ENCODE data around the gene CABP4.
A peak's percentile ranks its signal among the peaks of the same experiment; 100 is the strongest.

CABP4 gene

DNA sequence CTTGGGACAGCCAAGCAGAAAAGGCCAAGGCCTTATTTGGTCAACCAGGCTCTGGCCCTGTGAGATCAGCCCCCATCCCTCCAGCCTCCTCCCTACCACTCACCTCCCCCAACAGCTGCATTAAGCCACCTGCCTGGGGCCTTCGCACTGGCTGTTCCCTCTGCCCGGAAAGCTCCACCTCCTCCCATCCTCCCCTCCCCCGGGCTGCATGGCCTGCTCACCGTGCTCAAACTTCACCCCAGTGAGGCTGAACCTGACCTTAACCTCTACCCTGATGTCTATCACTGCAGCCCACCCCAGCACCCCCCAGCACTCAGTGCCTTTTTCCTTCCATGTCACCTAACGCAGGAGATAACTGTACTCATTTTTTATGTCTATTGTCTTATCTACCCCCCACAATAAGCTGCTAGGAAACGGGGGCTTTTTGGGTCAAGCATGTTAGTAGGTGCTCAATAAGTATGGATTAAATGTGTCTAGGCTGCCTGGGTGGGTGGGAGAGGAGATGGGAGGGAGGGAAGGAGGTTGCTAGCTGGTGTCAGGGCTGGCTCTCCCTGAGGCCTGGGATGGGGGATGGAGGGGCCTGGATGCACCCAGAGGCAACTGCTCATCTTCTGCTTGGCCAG is 18.6 kb upstream of the CABP4 start:
- peak; percentile 93 for DNase-seq

GRCh38 chr11:67437082-67437808 is 17.9 kb upstream of the CABP4 start, which contains the start of gene PTPRCAP:
Gene PTPRCAP (minus strand): TSS chr11:67437682. CDS start chr11:67437619, 63 bp downstream.
- peak; percentile 86 for DNase-seq

DNA sequence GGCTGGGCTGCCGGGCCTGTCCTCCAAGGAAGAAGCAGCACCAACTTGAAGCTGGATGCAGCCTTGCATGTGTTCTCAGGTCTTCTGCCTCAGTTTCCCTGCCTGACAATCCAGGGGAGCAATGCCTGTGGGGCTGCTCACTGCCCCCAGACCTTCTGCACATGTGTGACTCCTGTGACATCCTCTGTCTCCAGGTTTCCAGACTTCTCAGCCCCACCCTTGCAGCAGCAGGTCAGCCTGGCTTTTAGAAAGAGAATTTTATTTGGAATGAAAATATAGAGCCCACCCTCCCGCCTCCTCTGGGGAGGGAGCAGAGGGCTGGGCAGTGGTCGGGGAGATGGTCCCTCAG is 17.4 kb upstream of the CABP4 start:
- DNase-seq: no peak

GRCh38 chr11:67438158-67438902 is 16.8 kb upstream of the CABP4 start:
- peak; percentile 93 for DNase-seq

DNA sequence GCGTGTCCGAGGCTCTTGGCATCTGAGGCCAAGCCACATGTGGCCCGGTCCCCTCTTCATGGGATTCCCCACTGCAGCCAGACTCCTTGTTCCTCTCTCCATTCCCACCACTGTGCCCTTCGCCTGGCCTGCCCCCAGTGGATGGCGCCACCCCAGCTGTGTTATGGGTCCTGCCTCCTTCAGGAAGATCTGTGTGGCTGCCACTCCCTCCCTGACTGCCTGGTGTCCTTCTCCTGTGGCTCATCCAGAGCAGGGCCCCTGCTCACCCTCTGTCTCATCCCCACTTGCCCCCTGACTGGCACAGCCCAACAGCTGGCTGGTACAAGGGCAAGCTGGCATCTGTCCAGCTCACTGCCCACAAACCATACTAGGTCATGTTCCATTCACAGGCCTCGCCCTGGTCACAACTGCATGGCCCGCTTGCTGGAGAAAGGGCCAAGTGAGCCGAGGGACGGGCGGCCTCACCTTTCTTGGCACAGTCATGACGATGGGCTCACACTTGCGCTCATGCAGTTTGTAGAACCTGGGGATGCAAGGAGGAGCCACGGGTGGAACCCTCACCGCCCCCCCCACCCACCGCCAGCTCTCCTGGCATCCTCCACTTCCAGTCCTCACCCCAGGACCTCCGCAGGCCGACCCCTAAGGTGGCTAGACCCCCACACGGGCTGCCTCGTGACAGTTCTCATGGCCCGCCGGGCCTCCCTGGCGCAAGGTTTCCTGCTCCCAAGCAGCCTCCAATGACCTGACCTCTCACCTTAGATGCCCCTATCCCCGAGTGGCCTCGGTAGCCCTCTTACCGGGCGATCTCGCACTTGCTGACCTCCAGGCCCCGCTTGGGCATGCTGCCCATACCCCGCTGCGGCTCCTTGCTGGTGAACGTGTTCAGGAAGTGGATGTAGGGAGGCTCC is 15.6 kb upstream of the CABP4 start:
- peak; percentile 66 for DNase-seq

GRCh38 chr11:67440229-67441097 is 14.7 kb upstream of the CABP4 start:
- DNase-seq: peak; percentile 52

- no peak for DNase-seq
These were observed 14.0 kb upstream of the CABP4 start for GRCh38 chr11:67441098-67441563.

- no peak for DNase-seq
These were observed 13.3 kb upstream of the CABP4 start for GRCh38 chr11:67441731-67442351.

DNA sequence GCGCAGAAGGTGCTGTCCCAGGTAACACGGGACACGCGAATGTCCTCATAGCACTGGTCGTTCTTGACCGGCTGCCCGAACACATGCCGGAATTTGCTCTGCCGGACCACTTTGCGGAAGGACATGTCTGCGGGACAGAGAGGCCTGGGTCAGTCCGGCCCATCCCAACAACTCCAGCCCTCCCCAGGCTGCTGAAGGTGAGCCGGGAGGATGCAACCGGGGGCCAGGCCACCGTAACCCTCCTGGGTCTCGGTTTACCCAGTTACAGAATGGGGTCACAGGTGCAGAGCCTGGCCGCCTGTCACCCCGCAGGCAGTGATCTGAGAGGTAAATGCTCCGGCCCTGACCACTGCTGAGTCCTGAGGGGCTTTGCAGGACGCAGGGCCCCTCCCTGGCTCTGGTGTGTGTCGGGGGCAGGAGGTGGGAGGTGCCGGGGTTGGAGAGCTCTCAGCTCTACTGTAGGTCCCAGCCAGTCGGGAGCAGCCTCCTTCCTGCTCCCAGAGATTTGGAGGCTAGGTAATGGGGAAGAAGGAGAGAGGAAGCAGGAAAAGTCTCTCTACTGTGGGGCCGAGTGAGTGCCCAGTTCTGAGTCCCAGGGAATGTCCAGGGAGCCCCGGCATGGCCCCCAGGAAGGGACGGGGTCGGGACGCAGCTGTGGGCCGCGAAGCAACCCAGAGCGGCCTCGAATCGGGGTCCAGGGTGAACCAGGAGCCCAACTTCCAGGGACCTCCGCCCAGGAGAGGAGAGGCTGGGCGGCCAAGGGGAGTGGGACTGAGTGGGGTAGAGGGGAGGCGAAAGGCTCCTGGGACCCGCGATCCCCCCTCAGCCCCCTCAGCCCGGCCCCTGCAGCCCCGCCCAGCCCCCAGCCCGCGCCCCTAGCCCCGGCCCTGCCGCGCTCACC is 12.4 kb upstream of the CABP4 start:
- no peak for DNase-seq

GRCh38 chr11:67445515-67445914 is 9.6 kb upstream of the CABP4 start:
- DNase-seq: no peak

DNA sequence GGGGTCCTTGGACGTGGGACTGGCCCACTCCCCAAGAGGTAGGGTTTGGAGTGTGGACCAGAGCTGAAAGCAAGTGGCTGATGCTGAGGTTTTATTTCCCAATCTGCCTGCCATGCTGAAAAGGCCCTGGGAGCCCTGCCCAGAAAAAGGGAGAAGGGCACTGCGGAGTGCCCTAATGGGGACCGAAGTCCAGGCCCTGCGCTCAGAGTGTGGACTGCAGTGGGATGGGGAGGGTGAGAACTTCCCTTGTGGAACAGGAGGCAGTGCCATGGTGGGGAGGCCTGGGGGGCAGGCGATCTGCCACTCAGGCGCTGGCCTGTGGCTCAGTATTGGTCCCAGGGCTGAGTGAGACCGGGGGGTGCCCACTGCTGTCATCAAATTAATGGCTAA is 6.9 kb upstream of the CABP4 start:
- no peak for DNase-seq

DNA sequence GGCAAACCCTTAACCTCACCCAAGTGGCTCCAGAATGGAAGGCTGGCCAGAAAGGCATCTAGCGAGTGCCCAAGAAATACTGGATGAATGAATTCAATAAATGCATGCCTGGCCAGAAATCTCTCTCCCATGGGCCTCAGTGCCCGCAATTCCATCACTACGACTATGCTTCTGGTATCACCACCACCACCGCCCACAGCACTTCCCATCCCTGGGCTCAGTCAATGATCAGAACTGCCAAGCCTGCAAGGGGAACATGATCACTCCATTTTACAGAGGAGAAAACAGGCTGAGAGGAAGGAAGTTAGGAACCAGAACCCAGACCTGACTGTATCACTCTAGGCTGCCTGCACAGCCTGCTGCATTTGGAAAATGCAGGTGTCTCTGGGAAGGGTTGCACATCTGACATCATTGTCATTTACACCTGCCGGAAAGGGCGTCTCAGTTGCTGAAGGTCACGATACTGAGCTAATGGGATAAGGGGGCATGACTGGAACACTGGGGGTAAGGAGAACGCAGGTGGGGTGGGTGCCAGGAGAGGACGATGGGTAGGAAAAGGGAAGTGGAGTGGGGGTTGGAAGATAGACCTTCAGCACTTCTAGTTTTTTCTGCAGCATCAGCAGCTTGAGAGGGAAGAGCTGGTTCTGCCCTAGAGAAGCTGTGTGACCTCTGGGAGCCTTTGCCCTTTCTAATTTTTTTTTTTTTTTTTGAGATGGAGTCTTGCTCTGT is 5.9 kb upstream of the CABP4 start:
- DNase-seq: no peak

- no peak for DNase-seq
These were observed 4.1 kb upstream of the CABP4 start for GRCh38 chr11:67450796-67451657.

DNA sequence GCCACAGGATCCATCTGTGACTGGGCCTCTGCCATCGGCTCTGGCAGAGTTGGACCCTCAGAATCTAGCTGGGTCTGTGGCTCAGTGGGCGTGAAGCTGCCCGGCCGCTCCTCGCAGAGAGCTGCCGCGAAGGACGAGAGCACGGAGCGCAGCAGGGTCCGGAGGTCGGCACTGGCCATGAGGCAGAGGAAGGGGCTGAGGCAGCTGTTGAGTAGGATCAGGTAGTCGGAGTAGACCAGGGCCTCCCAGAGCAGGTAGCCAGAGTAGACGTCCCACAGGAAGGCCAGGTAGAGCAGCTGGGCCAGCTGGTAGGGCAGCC is 3.5 kb upstream of the CABP4 start:
- DNase-seq: no peak

GRCh38 chr11:67452141-67452952 is 2.8 kb upstream of the CABP4 start, which contains the start of gene GPR152:
Gene GPR152 (minus strand): TSS chr11:67452729. CDS start chr11:67452724, 5 bp downstream.
- DNase-seq: no peak

DNA sequence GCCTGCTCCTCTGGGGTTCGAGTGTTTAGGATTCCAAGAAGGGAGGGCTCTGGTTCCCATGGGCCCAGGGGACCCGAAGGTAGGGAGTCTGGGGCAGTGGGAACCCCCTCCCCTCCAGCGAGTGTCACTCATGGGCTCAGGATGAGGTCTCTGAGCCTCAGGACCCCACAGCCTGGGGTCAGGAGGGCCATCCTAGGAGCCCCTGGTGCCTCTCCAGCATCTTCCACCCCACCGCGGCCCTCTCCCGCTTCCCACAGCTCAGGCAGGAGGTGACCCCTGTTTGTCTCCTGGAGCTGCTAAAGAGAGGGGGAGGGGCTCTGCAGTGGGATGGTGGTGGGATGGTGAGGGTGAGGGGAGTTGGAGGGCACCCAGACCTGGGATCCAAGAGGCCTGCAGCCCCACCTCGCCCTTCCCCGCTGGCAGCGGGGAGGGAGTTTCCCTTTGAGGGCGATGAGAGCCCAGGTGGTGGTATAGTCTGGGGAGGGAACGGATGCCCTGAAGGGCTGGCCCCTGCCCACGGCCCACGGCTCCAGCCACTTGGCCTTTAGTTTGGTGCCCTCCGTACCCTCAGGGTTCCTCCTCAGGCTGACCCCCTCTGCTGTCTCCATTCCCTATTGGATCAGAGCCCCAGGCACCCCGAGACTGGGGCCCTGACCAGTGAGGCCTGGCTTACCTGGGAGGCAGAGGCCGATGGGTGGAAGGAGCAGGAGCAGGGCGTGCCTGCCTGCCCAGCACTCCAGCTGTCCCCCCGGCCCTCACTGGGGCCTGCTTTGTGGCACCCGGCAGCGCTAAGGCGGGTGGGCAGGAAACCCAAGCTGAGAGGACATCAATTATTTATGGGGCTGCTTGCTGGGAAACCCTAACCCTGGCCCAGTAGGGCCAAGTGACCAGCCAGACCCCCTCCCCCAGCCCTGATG is 1.1 kb upstream of the CABP4 start:
- no peak for DNase-seq
